CD4-positive, alpha-beta T cell (primary cell): Measurements from ENCODE around the gene HIVEP3. TPM values are rescaled to one million over a fixed set of nuclear protein-coding genes. Genes with fewer than 3 reads are reported as not detected.

Experiments
- ATAC-seq: fragments of 200-7000 bp; cut with Tn5 transposase; one replicate; pipeline ENCODE4 v1.10.0; 2022; ENCODE audit warnings: mild to moderate bottlenecking; ENCODE audit not compliant: poor library complexity
- CTCF ChIA-PET: fragments of 350-600 bp; sonication (Branson Sonifier 250); formaldehyde crosslinking; loops from one replicate; lab custom pipeline; 2021; ENCODE audit warnings: antibody characterized with exemption, inconsistent platforms; lab: Charles Lee
- POLR2A ChIA-PET: fragments of 350-600 bp; sonication (Branson Sonifier 250); formaldehyde crosslinking; loops from one replicate; lab custom pipeline; 2021; ENCODE audit warnings: antibody characterized with exemption, inconsistent platforms; lab: Charles Lee
- DNase-seq, 14 experiments: peaks; one replicate each; pipeline ENCODE4 v3.0.0-alpha.2; 2013 to 2020; ENCODE audit warnings: mixed read lengths in 2 of 14
- H3K27ac ChIP-seq, 2 donors: one replicate each; pipeline versions ENCODE4 v1.5.1 to v1.7.0; 2013; ENCODE audit warnings: low read length in 2 of 2, low read depth in 1 of 2, mild to moderate bottlenecking in 1 of 2
- H3K27me3 ChIP-seq, 2 experiments: 1 replicate in 1 of 2; 2 replicates in 1 of 2; pipeline versions ENCODE4 v1.6.1 to v1.7.0; 2013; ENCODE audit warnings: low read length in 2 of 2, control low read depth in 1 of 2, mild to moderate bottlenecking in 1 of 2, moderate library complexity in 1 of 2; ENCODE audit not compliant: insufficient read depth in 2 of 2, control insufficient read depth in 1 of 2
- H3K36me3 ChIP-seq: one replicate; pipeline ENCODE4 v1.6.1; 2013; ENCODE audit warnings: low read length, control low read depth; ENCODE audit not compliant: insufficient read depth
- H3K4me1 ChIP-seq: one replicate; pipeline ENCODE4 v1.6.1; 2013; ENCODE audit warnings: low read length, control low read depth; ENCODE audit not compliant: insufficient read depth
- H3K4me3 ChIP-seq: one replicate; pipeline ENCODE4 v1.5.1; 2013; ENCODE audit warnings: mild to moderate bottlenecking, low read length, moderate library complexity
- H3K9me3 ChIP-seq, 2 experiments: 1 replicate in 1 of 2; 2 replicates in 1 of 2; pipeline versions ENCODE4 v1.6.1 to v1.7.0; 2013; ENCODE audit warnings: low read length in 2 of 2, mild to moderate bottlenecking in 2 of 2, control low read depth in 1 of 2, moderate library complexity in 1 of 2; ENCODE audit not compliant: control insufficient read depth in 1 of 2, insufficient read depth in 1 of 2
- H3K27ac Mint-ChIP-seq: one replicate; pipeline ENCODE4 v1.8.0; 2020; ENCODE audit warnings: mixed read lengths
- H3K27me3 Mint-ChIP-seq: one replicate; pipeline ENCODE4 v1.8.0; 2021; ENCODE audit warnings: mixed read lengths
- H3K36me3 Mint-ChIP-seq: one replicate; pipeline ENCODE4 v1.8.0; 2021; ENCODE audit warnings: low read depth, mixed read lengths
- H3K4me1 Mint-ChIP-seq: one replicate; pipeline ENCODE4 v1.8.0; 2021; ENCODE audit warnings: low read depth, mixed read lengths
- H3K4me3 Mint-ChIP-seq: one replicate; pipeline ENCODE4 v1.8.0; 2020; ENCODE audit warnings: mild to moderate bottlenecking, mixed read lengths
- H3K9me3 Mint-ChIP-seq: one replicate; pipeline ENCODE4 v1.8.0; 2020; ENCODE audit warnings: mixed read lengths
- CTCF ChIP-seq: fragments of 200-600 bp; IDR thresholded peaks from one replicate; pipeline ENCODE4 v1.8.0; 2022; ENCODE audit warnings: antibody characterized with exemption, mild to moderate bottlenecking
- intact Hi-C, 2 experiments: fragments of 100-400 bp; cut with DNase I in 1 of 2; cut with micrococcal nuclease in 1 of 2; formaldehyde crosslinking; loops; one replicate each; pipeline versions ENCODE4 v1.15.1 to v1.9.0; 2023 to 2025; cut with DNase I, micrococcal nuclease
- total RNA-seq, 174 experiments: library from RNA in 2 of 174; stranded (reverse) in 2 of 174; gene quantifications; one replicate each; pipeline ENCODE4 v1.2.3 and lab custom pipeline; 2021 to 2026

The HIVEP3 gene
- total RNA-seq, 2 experiments from 2014 or later = 5.1 to 5.4 TPM

- H3K36me3 ChIP-seq = no peaks in the 10 kb centered on the region
- H3K9me3 ChIP-seq = peaks cover 0 to 8% of the 10 kb centered on the region in 2 experiments
- DNase-seq = no peak
- ChIA-PET POLR2A (no interaction called here), CTCF (no interaction called here)
- Mint-ChIP-seq H3K36me3 (no peaks in the 10 kb centered on the region), H3K9me3 (no peaks in the 10 kb centered on the region), H3K27ac (no peak overlapping the region), H3K27me3 (no peaks in the 10 kb centered on the region), H3K4me3 (no peak overlapping the region), H3K4me1 (peaks cover 24% of the 10 kb centered on the region)
- no peak overlapping the region for H3K4me3 ChIP-seq
- no peak for ATAC-seq
- no peak overlapping the region for H3K27ac ChIP-seq
- H3K27me3 ChIP-seq = no peaks in the 10 kb centered on the region
- intact Hi-C loops = no loop called here
- no peak for TF ChIP-seq CTCF
- H3K4me1 ChIP-seq = peaks cover 38% of the 10 kb centered on the region
These were observed 185.0 kb downstream of the HIVEP3 start for GRCh38 chr1:41733725-41734124.

GRCh38 chr1:41733021-41733420 lies 185.7 kb downstream of the HIVEP3 start:
- Mint-ChIP-seq H3K4me3 (no peak overlapping the region), H3K9me3 (no peaks in the 10 kb centered on the region), H3K36me3 (no peaks in the 10 kb centered on the region), H3K4me1 (peaks cover 26% of the 10 kb centered on the region), H3K27ac (no peak overlapping the region), H3K27me3 (no peaks in the 10 kb centered on the region)
- no peaks in the 10 kb centered on the region for H3K36me3 ChIP-seq
- ATAC-seq = no peak
- no peak overlapping the region for H3K4me3 ChIP-seq
- H3K27ac ChIP-seq = no peak overlapping the region
- ChIA-PET CTCF (no interaction called here), POLR2A (no interaction called here)
- no peaks in the 10 kb centered on the region for H3K27me3 ChIP-seq
- peaks cover 0 to 8% of the 10 kb centered on the region in 2 experiments for H3K9me3 ChIP-seq
- no peak for TF ChIP-seq CTCF
- intact Hi-C loops = no loop called here
- no peak for DNase-seq
- H3K4me1 ChIP-seq = peaks cover 38% of the 10 kb centered on the region

- H3K4me1 ChIP-seq = peaks cover 51% of the 10 kb centered on the region
- ChIA-PET CTCF (no interaction called here), POLR2A (no interaction called here)
- ATAC-seq (no peak), DNase-seq (no peak)
- no peaks in the 10 kb centered on the region for H3K27me3 ChIP-seq
- no peaks in the 10 kb centered on the region for H3K27me3 Mint-ChIP-seq
- intact Hi-C loops = no loop called here
- H3K4me3 ChIP-seq = no peak overlapping the region
- H3K4me3 Mint-ChIP-seq = no peak overlapping the region
- H3K36me3 ChIP-seq = no peaks in the 10 kb centered on the region
- H3K9me3 ChIP-seq = peaks cover 0 to 8% of the 10 kb centered on the region in 2 experiments
- no peak overlapping the region for H3K27ac Mint-ChIP-seq
- no peaks in the 10 kb centered on the region for H3K9me3 Mint-ChIP-seq
- peaks cover 34% of the 10 kb centered on the region for H3K4me1 Mint-ChIP-seq
- no peaks in the 10 kb centered on the region for H3K36me3 Mint-ChIP-seq
- no peak for TF ChIP-seq CTCF
- no peak overlapping the region for H3K27ac ChIP-seq
These were observed 187.1 kb downstream of the HIVEP3 start for GRCh38 chr1:41731516-41732030.
